ENCODE results near the gene CACYBP. TPM values are rescaled to one million over a fixed set of nuclear protein-coding genes. Genes with fewer than 3 reads are reported as not detected.

The CACYBP gene
- total RNA-seq, 1 donor from 2014 or later: 156 TPM

- no peak overlapping the region for H3K4me3 ChIP-seq (ENCODE audit: low read depth, low read length)
- no peak for DNase-seq (ENCODE audit: low read depth)
- TF ChIP-seq CTCF (conservative IDR thresholded peaks at IDR 0.05; ENCODE audit: low read depth, low read length): no peak
Measured at GRCh38 chr1:174988539-174988938, 11.2 kb upstream of the CACYBP start.

GRCh38 chr1:174988986-174989385 is 10.8 kb upstream of the CACYBP start:
- no peak overlapping the region for H3K4me3 ChIP-seq (ENCODE audit: low read depth, low read length)
- DNase-seq (ENCODE audit: low read depth): no peak
- TF ChIP-seq CTCF (conservative IDR thresholded peaks at IDR 0.05; ENCODE audit: low read depth, low read length): no peak

GRCh38 chr1:174989536-174990220 is 10.1 kb upstream of the CACYBP start:
- TF ChIP-seq CTCF (conservative IDR thresholded peaks at IDR 0.05; ENCODE audit: low read depth, low read length): no peak
- DNase-seq (ENCODE audit: low read depth): no peak
- no peak overlapping the region for H3K4me3 ChIP-seq (ENCODE audit: low read depth, low read length)

GRCh38 chr1:174990382-174990999 is 9.3 kb upstream of the CACYBP start:
- no peak for TF ChIP-seq CTCF (conservative IDR thresholded peaks at IDR 0.05; ENCODE audit: low read depth, low read length)
- peak overlapping the region; percentile 58 for H3K4me3 ChIP-seq (ENCODE audit: low read depth, low read length)
- no peak for DNase-seq (ENCODE audit: low read depth)

GRCh38 chr1:174991473-174991872 is 8.3 kb upstream of the CACYBP start:
- no peak for DNase-seq (ENCODE audit: low read depth)
- no peak overlapping the region for H3K4me3 ChIP-seq (ENCODE audit: low read depth, low read length)
- TF ChIP-seq CTCF (conservative IDR thresholded peaks at IDR 0.05; ENCODE audit: low read depth, low read length): no peak

- TF ChIP-seq CTCF (conservative IDR thresholded peaks at IDR 0.05; ENCODE audit: low read depth, low read length): no peak
- no peak for DNase-seq (ENCODE audit: low read depth)
Measured at GRCh38 chr1:174995121-174995520, 4.6 kb upstream of the CACYBP start.

GRCh38 chr1:174995916-174996315 is 3.8 kb upstream of the CACYBP start:
- DNase-seq (ENCODE audit: low read depth): no peak
- TF ChIP-seq CTCF (conservative IDR thresholded peaks at IDR 0.05; ENCODE audit: low read depth, low read length): no peak

More at GRCh38 chr1:174995121-174995520, 4.6 kb upstream of the CACYBP start:
- no peak overlapping the region for H3K4me3 ChIP-seq (ENCODE audit: low read depth, low read length)

More at GRCh38 chr1:174995916-174996315, 3.8 kb upstream of the CACYBP start:
- no peak overlapping the region for H3K4me3 ChIP-seq (ENCODE audit: low read depth, low read length)

All from epithelial cell of proximal tubule (primary cell).